GM12892 (cell line): ENCODE data around the gene KDM6B.

Experiments
- POLR2A ChIP-seq: IDR thresholded peaks from 2 replicates; pipeline ENCODE4 v1.6.1; 2011; ENCODE audit warnings: low read depth, low read length, control low read depth
- POLR2AphosphoS5 ChIP-seq: IDR thresholded peaks from 2 replicates; pipeline ENCODE4 v1.6.1; 2011; ENCODE audit warnings: low read depth, low read length, control low read depth
- TAF1 ChIP-seq: IDR thresholded peaks from 2 replicates; pipeline ENCODE4 v1.6.1; 2011; ENCODE audit warnings: low read depth, mild to moderate bottlenecking, control low read depth, low read length, borderline replicate concordance

DNA sequence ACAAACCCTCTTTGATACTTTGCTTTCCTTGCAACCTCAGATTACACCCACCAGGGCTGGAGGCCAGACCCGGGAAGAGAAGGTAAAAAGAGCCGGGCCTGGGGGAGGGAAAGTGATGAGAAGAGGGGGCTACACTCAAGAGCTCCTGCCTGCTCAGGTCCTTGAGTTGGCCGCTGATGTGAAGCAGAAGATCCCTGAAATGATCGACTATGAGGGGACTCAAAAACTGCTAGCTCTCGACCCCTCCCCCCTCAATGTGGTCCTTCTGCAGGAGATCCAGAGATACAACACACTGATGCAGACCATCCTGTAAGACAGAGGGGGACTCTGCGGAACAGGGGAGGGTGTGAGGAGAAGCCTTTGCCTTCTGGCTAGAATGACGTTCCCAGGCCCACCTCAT lies 2.8 kb upstream of the KDM6B start:
- TF ChIP-seq POLR2A (no peak), POLR2AphosphoS5 (no peak), TAF1 (no peak)
